ENCODE data around the gene HRH1. TPM values are rescaled to one million over a fixed set of nuclear protein-coding genes. Genes with fewer than 3 reads are reported as not detected.

HRH1 gene
- total and polyA plus RNA-seq, 2 of the 13 experiments (the other 11 are each of a cell fraction or from before 2014, with no cell fraction given) = not detected

DNA sequence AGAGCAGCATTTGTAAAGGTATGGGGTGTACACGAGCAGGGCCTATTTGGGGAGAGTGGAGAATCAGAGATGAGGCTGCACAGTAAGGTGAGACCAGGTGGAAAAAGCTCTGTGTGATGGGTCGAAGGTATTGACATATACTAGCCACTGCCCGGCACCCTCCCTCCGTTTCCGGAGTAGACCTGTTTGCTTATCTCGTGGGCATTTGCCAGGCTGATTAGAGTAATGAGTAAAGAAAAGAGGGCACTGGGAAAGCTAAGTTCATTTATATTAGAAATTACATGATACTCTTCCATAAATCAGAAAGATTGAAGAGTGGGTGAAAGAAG, 71.7 kb downstream of the HRH1 start:
- no peak for TF ChIP-seq ZNF652 (CRISPR knock-in tag; IDR thresholded peaks at IDR 0.05; ENCODE audit: borderline replicate concordance, low read depth)
- TF ChIP-seq RBAK (CRISPR knock-in tag; IDR thresholded peaks at IDR 0.05) = no peak
- TF ChIP-seq, protein P1, sequence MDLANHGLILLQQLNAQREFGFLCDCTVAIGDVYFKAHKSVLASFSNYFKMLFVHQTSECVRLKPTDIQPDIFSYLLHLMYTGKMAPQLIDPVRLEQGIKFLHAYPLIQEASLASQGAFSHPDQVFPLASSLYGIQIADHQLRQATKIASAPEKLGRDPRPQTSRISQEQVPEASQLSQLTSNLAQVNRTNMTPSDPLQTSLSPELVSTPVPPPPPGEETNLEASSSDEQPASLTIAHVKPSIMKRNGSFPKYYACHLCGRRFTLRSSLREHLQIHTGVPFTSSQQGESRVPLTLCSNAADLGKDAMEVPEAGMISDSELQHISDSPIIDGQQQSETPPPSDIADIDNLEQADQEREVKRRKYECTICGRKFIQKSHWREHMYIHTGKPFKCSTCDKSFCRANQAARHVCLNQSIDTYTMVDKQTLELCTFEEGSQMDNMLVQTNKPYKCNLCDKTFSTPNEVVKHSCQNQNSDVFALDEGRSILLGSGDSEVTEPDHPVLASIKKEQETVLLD (CRISPR knock-in tag; IDR thresholded peaks at IDR 0.05; ENCODE audit: low read depth) = no peak
- TF ChIP-seq, protein P2, sequence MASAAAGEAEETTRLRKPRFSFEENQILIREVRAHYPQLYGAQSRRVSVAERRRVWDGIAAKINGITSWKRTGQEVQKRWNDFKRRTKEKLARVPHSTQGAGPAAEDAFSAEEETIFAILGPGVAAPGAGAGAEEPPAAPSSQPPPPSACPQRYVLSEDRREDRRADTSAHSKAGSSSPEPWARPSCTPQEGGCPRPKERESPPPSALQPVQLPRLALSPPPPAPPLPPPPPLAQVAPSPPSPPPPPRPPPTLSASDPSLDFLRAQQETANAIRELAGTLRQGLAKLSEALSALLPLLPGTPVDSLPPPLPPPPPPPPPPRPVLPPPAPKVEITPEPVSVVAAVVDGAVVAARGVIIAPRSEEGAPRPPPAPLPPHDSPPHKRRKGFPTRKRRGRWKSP (CRISPR knock-in tag; IDR thresholded peaks at IDR 0.05) = no peak
- no peak for TF ChIP-seq ESRRA (CRISPR knock-in tag; IDR thresholded peaks at IDR 0.05; ENCODE audit: low read depth)
- TF ChIP-seq, protein P3, sequence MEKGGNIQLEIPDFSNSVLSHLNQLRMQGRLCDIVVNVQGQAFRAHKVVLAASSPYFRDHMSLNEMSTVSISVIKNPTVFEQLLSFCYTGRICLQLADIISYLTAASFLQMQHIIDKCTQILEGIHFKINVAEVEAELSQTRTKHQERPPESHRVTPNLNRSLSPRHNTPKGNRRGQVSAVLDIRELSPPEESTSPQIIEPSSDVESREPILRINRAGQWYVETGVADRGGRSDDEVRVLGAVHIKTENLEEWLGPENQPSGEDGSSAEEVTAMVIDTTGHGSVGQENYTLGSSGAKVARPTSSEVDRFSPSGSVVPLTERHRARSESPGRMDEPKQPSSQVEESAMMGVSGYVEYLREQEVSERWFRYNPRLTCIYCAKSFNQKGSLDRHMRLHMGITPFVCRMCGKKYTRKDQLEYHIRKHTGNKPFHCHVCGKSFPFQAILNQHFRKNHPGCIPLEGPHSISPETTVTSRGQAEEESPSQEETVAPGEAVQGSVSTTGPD (CRISPR knock-in tag; IDR thresholded peaks at IDR 0.05) = no peak
- no peak for TF ChIP-seq ZNF124 (CRISPR knock-in tag; IDR thresholded peaks at IDR 0.05)
- TF ChIP-seq SMARCE1 (IDR thresholded peaks at IDR 0.05; ENCODE audit: borderline replicate concordance) = no peak
- no peak for TF ChIP-seq MBD4 (IDR thresholded peaks at IDR 0.05; ENCODE audit: borderline replicate concordance, low read length)
- TF ChIP-seq ZNF296 (CRISPR knock-in tag; conservative IDR thresholded peaks at IDR 0.05) = no peak
- TF ChIP-seq SALL2 (CRISPR knock-in tag; IDR thresholded peaks at IDR 0.05) = no peak
- no peak for TF ChIP-seq CREM (IDR thresholded peaks at IDR 0.05)
- no peak for TF ChIP-seq CREM (CRISPR knock-in tag; IDR thresholded peaks at IDR 0.05)
- ChIA-PET POLR2A (no interaction called here), CTCF (ENCODE audit: low intra/inter-chr PET ratio, low total read pairs) (no interaction called here)
- BruUV-seq (replicated peaks) = no TSS peak
- Histone ChIP-seq H3K4me2 (ENCODE audit: low read depth, low read length) (no peak overlapping the region), H3K4me3 (replicated peaks in 1 of 3; ENCODE audit: insufficient read depth in 1 of 3, low read depth in 2 of 3, low read length in 3 of 3) (no peak overlapping the region), H3K27ac (ENCODE audit: extremely low read length, insufficient read depth, low read length) (no peak overlapping the region), H4K20me1 (ENCODE audit: insufficient read depth, low read length) (no peaks in the 10 kb centered on the region), H3K9me3 (ENCODE audit: low read length) (no peaks in the 10 kb centered on the region), H2AFZ (ENCODE audit: low read length) (no peak overlapping the region), H3K4me1 (ENCODE audit: insufficient read depth, low read length) (no peaks in the 10 kb centered on the region), H3K79me2 (ENCODE audit: insufficient read depth, low read length) (no peaks in the 10 kb centered on the region), H3K9ac (ENCODE audit: insufficient read depth, low read depth, low read length) (no peak overlapping the region), H3K36me3 (replicated peaks in 1 of 2; ENCODE audit: control insufficient read depth in 1 of 2, insufficient read depth in 2 of 2, low read length in 2 of 2) (no peaks in the 10 kb centered on the region), H3K27me3 (ENCODE audit: control insufficient read depth in 1 of 2, insufficient read depth in 2 of 2, low read length in 2 of 2) (peaks cover 5 to 19% of the 10 kb centered on the region in 2 experiments; a peak in 4 of 5 replicates)
- in situ Hi-C loops (cut with HindIII; ENCODE audit: extremely low pct_ligation_motif_present, low pct_unique_long_range_greater_than_20kb) = no loop called here
- WGBS (ENCODE audit: low lambda C conversion rate) = 39% methylated on average over 6 of the region's 6 CpGs
- ATAC-seq (no peak), FAIRE-seq (no peak), DNase-seq (ENCODE audit: low spot score) (no peak)
- intact Hi-C loops (cut with micrococcal nuclease; ENCODE audit: unreplicated experiment) = no loop called here
